ENCODE data around the gene UPK1A. TPM values are rescaled to one million over a fixed set of nuclear protein-coding genes. Genes with fewer than 3 reads are reported as not detected.
A peak's percentile ranks its signal among the peaks of the same experiment; 100 is the strongest.

UPK1A gene
- total RNA-seq, 4 donors from 2014 or later = 5.1 to 45.2 (median 16.5) TPM

DNA sequence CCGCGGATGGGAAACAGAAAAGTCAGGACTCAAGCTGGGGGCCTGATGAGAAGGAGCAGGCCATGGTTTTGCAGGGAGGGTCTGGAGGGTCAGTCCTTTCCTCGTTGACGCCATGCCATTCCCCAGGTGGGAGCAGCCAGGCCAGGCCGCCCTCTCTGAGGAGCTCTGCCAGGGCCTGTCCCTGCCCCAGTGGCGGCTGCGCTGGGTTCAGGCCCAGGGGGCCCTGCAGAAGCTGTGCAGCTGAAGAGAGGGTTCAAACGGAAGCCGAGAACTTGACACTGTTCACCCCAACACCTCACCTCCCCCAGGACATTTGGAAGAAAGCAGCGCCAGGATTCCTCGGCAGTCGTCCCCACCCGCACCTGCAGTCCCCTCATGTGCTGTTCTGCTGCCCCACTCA lies 43.6 kb upstream of the UPK1A start:
- TF ChIP-seq CTCF (IDR thresholded peaks at IDR 0.05) = no peak
- no peak for TF ChIP-seq POLR2A (IDR thresholded peaks at IDR 0.05)
- whole genome bisulfite sequencing, 2 donors = 84 to 85% methylated on average over 11 to 13 of the region's 13 CpGs
- no peak overlapping the region for H3K4me3 ChIP-seq (ENCODE audit: low read depth, poor library complexity, severe bottlenecking)
- DNase-seq (ENCODE audit: low spot score in 2 of 2) = no peak
- intact Hi-C loops (cut with DNase I; ENCODE audit: low total_unique reads) = no loop called here

DNA sequence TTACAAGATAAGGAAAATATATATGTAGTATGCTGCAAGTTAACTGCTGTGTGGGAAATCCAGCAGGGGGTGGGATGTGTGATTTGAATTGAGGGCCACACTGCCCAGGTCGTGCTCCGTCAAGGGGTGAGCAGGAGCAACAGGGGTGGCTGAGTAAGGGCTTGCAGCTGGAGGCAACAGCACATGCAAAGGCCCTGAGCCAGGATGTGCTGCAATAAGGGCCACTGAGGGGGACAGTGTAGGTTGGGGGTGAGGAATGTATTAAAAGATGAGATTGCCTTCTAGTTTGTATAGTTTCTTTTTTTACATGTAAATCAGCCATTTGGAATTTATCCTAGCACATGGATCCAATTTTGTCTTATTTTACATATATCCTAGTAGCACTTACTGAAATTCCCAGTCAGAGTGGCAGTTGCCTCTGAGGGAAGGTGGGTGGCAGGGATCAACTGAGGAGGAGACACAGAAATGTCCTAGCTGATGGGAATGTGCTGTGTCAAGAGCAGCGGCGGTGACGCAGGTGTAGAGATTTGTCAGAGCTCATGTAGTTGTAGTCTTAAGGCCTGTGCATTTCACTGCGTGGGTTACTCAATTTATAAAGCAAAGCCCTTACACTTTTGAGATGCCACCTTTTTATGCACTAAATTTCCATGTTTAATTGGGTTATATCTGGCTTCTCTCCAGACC lies 42.8 kb upstream of the UPK1A start:
- DNase-seq (ENCODE audit: low spot score in 2 of 2) = no peak
- TF ChIP-seq POLR2A (IDR thresholded peaks at IDR 0.05) = no peak
- TF ChIP-seq CTCF (IDR thresholded peaks at IDR 0.05) = no peak
- WGBS, 2 donors = 87% methylated on average over 6 of the region's 6 CpGs
- intact Hi-C loops (cut with DNase I; ENCODE audit: low total_unique reads) = no loop called here
- H3K4me3 ChIP-seq (ENCODE audit: low read depth, poor library complexity, severe bottlenecking) = no peak overlapping the region

DNA sequence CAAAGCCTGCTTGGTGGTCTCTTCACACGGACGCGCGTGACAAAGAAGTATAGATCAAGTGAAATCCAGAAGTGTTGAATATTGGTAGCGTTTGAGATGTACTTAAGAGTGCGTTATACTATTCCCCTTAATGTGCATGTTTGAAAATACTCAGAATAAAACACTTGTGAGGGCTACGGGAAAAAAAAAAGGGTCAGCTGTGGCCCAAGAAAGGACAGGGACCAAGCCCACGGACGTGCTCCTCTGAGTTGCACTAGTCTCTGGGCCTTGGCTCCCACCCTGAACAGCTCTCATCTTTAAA lies 38.1 kb upstream of the UPK1A start:
- 9 to 13% methylated on average over 9 of the region's 9 CpGs for WGBS, 2 donors
- intact Hi-C loops (cut with DNase I; ENCODE audit: low total_unique reads) = no loop called here
- H3K4me3 ChIP-seq (ENCODE audit: low read depth, poor library complexity, severe bottlenecking) = peak overlapping the region; percentile 33
- TF ChIP-seq POLR2A (IDR thresholded peaks at IDR 0.05) (no peak), CTCF (IDR thresholded peaks at IDR 0.05) (no peak)
- no peak for DNase-seq (ENCODE audit: low spot score in 2 of 2)

DNA sequence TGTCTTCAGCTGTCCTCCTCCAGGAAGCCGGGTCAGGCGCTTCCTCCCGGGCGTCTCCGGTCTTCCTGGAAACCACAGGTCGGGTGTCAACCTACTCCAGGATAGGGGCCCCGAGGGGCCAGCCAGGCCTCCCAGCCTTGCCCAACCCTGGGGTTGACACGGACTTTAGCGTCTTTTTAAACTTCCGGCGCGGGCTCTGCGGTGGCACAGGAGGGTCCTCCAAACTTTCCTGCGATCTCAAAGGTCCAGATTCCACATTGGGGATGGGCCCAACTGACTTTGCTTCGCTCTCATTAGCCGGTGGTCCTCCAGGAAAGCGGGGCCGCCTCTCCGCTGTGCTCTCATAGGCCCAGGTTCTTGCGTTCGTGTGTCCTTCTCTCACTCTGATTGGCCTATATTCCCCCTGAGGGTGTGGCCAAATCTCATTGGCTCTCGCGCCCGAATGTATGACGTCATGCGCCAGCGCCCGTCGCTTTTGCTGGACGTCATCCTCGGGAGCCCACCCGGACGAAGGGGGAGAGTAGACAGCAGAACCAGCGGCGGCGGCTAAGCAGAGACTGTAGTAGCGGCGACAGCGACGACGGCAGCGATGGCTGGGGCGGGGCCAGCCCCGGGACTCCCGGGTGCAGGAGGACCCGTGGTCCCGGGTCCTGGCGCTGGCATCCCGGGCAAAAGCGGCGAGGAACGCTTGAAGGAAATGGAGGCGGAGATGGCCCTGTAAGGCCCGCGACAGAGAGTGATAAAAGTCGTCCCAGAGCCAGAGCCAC lies 37.6 kb upstream of the UPK1A start, which contains the start of gene RBM42:
TSS of gene RBM42 (plus strand) at position 472 of the 767 bp plus-strand sequence. CDS start at position 590, 118 bp downstream.
- intact Hi-C loops (cut with DNase I; ENCODE audit: low total_unique reads) = no loop called here
- TF ChIP-seq CTCF (IDR thresholded peaks at IDR 0.05) = peak in 1 of 3 donors; percentile 41
- peak in 1 of 2 donors; percentile 65 for TF ChIP-seq POLR2A (IDR thresholded peaks at IDR 0.05)
- WGBS, 2 donors = 0 to 1% methylated on average over 48 to 50 of the region's 56 CpGs
- DNase-seq (ENCODE audit: low spot score in 2 of 2) = peak; percentile 98 to 99
- peak within 1 kb of the TSS; percentile 96 for H3K4me3 ChIP-seq (ENCODE audit: low read depth, poor library complexity, severe bottlenecking)

- DNase-seq (ENCODE audit: low spot score in 2 of 2) = no peak
- 5 to 6% methylated on average over 15 of the region's 15 CpGs for WGBS, 2 donors
- TF ChIP-seq CTCF (IDR thresholded peaks at IDR 0.05) = no peak
- no peak for TF ChIP-seq POLR2A (IDR thresholded peaks at IDR 0.05)
- intact Hi-C loops (cut with DNase I; ENCODE audit: low total_unique reads) = no loop called here
- H3K4me3 ChIP-seq (ENCODE audit: low read depth, poor library complexity, severe bottlenecking) = peak overlapping the region; percentile 96
Measured at GRCh38 chr19:35629332-35629633, 37.0 kb upstream of the UPK1A start.
